Stimulated activated CD4-positive, alpha-beta T cell treated with anti-CD3 and anti-CD28 coated beads, Interleukin-12 subunit alpha, Interleukin-12 subunit beta, amount 100 ng/mL, for 4 hours (primary cell): ENCODE results near the gene MAP2.

ENCODE experiments used
- DNase-seq: peaks from one replicate; pipeline ENCODE4 v3.0.0-alpha.2; 2020

Gene MAP2

DNA sequence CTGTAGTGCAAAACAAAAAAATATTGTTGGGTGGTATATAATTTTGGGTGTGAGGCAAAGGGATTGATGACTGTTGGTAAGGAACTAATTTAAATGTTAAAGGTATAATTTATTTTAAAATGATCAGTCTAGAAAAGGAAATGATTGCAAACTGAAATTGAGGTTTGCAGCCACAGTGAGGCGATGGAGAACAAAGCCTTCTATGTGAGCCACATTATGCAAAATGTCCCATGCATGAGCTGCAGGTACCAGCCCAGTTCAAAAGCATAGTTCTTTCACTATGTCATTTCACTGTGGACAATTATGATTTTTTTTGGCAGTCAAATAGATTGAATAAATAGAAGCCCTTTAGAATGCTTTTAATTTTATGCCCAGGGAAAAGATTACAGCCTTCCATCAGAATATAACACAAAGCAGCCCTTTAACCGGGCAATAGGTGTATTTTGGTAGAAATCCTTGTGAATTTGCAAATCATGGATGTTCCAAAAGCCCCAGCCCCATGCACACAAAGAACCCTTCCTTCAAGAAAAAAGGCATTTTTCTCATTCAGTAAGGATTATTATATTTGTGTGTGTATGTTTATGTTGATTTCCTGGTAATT lies 1.7 kb downstream of the MAP2 start:
- DNase-seq: no peak

DNA sequence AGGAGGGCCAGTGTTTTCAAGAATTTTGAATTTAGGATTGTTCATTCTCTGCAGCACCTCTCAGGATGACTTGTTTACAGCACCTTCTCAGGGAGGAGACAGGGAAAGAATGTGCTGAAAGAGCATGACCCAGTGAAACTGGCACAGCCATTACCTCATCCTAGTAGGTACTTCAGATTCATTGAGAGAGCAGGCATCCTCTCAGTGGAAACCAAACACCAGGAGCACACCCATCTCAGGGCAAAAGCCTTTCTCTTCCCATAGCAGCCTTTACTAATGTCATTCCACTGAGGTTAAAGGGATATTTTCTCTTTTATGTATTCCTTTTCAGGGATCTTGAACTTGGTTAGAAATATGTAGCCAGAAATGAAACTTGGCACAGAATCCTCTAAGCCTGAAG lies 2.6 kb downstream of the MAP2 start:
- no peak for DNase-seq

DNA sequence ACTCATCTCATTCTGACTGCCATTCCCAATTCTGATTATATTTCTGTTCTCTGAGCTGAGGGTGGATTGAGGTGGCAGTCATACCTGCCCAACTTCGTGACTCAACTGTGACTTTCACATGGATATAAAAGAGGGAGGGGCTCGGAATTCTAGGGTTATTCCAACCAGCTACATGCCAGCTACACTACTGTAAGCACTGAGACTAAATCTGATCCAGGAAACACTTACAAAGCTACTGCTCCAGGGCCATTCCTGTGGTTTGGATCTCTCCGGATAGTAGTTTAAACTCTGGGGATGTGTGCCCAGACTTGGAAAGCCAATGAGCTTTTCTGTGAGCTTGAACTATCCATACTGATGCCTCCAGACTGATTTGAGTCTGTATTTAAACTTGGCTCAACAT lies 7.9 kb downstream of the MAP2 start:
- DNase-seq: no peak

DNA sequence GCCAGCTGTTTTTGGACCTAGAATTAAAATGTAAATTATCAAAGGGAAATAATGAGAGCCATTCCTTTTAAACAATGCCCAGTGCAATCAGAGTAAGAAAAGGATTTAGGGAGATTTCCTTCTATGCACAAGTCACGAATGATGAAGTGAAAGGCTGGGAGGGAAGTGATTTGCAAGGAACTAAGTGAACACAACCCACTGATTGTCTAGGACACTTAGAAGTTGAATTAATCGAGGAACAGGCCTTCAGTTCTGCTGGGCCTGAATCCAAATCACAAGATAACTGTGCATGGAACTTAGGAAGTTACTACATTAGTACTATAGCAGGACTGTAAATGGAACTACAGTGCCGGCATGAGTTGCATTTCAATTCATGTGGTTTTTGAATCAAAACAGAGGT lies 17.7 kb downstream of the MAP2 start:
- DNase-seq: no peak

DNA sequence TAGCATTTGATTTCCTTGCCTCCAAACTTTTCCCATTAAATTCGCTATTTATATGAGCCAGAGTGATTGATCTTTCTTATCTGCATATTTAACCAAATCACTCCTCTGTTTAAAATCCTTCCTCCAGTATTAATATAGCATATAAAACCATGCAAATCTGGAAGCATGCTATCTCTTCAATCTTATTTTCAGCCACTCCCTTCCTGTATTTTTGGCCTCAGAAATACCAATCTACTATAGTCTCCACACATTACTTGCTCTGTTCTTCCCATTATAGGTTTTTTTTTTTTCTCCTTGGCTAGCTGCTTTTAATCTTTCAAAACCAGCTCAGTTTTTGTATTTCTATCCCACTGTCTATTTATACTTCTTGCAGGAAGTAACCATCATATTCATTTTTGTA lies 19.1 kb downstream of the MAP2 start:
- DNase-seq: no peak

DNA sequence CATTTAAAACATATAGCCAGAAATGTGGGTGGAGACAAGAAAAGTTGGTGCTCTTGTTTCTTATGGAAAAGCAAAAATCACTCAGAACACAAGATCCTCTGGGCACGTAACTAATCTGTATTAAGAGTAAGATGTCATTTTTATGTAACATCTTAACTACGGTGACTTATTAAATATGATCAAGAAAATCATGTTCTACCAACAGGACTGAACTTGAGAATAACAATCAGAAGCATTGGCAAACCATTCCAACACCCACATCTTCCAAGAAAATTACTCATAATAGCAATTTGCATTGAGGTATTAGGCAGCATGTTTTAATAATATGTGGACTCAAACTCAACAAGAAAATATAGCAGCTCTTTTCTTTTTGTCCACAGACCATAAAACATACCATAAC lies 21.6 kb downstream of the MAP2 start:
- DNase-seq: no peak

DNA sequence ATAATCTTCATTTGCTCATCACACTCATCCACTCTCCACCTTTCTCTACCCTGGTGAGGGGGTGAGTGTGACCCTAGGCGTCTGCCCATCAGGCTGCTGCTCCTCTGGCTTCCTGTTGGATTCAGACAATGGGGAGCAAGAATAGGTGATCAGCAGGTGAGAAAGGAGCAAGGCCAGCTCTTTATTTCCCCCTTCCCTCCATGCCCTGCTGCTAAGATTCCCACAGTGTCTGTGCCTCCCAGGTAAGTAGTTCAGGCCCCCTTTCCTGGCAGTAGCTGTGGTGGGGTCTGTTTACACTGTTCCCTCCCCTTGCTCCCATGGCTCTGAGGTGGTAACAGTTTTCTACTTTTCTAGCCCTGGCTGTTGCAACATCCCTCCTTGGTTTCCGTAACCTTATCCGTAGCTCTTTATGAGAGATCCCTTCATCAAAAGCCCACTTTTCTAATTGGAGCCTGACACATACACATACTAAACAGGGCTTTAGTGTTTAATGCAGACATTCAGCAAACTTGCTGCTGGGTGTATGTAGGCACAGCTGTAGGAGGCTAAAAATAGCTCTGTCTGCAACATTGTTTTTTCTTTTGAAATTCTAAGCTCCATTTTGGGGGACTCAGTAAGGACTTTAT lies 27.5 kb downstream of the MAP2 start:
- DNase-seq: no peak

DNA sequence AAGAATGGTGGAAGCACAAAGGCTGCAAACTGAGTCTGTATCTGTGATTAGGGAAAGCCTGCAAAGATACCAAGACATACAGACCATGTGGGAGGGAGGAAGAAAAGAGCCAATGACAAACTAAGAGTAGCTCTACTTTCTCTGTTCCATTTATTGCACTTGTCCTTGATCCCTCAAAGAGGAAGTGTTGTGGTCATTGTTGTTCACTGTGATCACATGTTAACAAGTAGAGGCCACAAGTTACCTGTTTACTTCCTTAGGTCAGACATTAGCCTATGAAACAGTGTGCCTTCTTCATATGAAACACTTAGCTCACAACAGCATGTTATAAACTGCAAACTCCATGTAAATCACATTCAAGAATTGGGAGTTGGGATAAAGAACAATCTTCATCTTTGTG lies 32.6 kb downstream of the MAP2 start:
- no peak for DNase-seq

DNA sequence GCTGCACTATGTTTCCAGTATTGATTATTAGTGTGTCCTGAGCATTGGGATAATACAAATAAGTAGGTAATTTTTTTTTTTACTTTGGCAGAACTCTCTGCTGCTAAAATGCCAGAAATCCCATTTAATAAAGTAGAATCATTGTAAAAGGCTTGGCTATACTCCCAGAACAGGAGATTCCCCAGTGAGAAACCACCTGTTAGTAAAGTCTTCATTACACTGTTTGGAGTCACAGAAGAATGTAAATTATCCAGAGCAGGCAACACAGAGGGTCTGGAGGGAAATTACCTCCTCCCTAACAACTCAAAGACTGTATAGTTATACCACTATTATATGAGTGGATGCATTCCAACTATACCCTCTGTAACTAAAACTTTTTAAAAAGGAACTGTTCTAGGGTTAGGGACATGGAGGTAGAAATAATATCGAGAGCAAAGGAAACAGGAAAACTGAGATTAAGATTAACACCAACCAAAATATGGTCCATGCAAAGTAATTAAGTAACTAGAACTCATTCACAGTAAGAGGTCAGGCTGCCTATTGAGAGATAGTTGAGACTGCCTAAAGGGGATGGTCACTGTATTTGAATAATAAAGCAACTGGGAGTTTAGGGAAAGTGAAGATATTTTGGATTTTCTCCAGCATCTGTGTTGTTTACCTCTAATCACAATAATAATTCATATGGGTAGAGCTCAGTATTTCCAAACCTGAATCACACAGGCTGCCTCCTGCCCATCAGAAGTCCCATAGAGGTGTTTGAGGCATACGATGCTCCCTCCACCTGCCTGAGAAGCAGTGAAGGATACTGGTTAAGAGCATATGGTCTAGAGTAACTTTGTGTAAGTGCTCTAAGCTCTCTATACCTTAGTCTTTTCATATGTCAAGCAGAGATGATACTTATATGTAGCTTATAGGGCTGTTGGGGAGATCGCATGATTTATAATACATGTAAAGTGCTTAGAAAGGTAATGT lies 34.4 kb downstream of the MAP2 start:
- DNase-seq: no peak

DNA sequence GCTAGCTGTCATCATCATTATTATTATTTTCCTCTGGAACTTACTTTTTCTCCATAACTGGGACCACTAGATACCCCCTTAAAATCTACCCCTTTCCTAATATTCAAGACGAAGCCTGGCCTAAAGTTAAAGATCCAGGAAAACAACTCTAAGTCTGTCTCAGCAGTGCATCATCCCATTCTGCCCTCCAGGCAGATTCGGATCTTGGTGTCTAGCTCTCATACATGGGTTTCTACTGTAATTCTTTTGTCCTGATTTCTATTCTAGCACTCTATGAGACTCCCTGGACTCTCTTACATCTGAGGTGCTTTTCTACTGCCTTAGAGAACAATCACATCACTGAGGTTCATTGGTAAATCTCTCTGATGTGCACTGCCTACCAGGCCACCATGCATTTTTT lies 35.5 kb downstream of the MAP2 start:
- no peak for DNase-seq

DNA sequence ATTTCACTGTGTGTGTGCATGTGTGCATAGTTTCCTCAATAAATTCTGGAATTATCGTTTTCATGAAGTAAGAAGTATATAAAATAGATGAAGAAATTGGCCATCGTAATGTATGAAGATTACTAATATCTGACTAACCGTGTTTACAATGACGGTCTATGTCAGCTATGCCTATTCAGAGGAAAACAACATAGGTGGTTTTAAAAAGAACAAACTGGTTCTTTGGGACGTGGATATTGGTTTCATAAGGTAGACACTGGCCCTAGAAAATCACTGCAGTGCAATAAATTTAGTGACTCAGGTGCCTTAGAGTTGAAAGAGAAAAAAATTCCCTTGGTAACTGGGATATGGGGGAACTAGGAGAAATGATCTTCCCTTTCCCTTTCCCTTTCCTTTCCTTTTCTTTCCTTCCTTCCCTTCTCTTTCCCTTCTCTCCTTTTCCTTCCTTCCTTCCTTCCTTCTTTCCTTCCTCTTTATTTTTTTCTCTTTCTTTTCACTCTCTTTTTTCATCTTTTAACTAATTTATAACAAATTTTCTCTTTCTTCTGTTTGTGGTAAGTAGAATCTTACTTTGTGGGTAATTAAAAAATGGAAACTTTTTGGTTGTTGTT lies 36.4 kb downstream of the MAP2 start:
- no peak for DNase-seq

DNA sequence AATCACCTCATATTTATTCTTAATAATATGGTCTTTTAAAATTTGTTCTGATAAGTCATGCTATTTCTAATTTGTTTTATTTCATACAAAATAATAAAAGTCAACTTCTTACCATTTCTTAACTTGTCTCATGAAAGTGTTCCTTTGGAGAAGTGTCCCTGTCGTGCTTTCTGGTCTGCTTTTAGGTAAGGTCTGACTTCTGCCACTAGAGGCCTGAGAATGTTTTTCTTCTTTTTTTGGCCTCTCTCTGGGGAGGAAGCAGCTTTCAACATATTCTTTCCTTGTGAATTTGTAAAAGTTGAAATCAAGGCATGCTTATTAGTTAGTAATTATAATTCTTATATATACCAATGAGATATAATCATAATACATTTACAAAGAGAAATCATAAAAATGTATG lies 39.4 kb downstream of the MAP2 start:
- DNase-seq: no peak

DNA sequence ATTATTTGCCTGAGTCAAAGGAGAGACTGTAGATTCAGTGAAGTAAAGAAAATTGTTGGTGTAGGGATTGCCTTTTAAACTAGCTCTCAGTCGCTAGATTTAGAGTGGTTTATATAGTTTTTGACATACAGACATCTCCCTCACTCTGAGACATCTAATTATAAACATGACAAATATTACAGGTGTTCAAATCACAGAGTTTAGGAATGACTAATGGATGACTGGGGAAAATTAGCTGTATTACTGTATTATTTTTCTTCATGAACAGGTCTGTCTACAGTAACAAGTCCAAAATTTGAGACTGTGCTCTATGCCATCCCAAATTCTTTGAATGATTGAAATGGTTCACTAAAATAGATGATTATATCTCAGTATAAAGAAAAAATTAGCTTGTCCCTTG lies 40.0 kb downstream of the MAP2 start:
- no peak for DNase-seq

DNA sequence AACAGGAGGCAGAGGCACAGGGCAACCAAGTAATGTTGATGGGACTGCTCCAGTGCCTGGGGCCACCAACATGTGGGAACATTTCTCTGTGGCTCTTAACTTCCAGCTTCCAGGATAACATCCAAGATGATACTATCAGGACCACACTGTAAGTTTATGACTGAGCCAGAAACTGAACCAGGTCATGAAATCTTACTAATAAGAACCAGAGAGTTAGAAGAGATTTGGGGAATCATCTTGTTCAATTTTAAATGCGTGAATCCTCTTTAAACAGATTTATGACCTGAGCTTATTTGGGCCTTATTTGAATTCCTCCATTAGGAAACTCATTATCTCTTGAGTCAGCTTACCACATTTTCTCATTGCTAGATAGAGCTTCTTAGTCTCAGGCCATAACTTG lies 45.0 kb downstream of the MAP2 start:
- no peak for DNase-seq

DNA sequence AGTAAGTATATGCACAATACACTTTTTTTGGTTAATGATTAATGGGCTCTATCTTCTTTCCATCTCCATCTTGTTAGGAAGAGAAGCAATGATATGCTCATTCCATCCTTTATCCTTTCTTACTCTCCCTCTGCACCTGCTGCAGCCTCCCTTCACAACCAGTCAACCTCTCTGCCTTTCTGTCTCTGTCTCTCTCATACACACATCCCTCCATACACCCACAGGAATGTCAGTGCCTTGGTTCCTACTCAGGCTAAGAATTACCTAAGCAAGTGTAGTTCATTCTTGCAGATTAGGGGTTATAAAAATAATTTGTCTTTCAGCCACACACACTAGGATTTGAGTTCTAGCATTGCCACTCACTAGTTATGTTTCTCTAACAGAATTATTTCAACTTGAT lies 45.6 kb downstream of the MAP2 start:
- DNase-seq: no peak

DNA sequence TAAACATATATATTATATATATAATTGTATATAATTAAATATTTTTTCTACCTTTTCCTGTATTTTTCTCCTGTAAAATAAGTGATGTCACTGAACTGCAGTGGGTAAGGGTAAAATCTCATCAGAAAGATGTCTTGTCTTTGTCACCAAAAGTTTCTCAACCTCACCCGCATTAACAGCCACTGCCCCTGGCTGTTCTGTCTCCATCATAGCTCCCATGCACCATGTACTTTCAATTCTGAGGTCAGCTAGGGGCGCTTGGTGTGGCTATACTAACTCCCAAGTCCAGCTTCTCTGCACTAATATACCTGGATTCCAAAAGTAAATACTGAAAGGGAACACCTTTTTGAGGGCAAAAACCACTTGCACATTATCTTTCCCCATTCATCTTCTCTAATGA lies 46.6 kb downstream of the MAP2 start:
- no peak for DNase-seq

DNA sequence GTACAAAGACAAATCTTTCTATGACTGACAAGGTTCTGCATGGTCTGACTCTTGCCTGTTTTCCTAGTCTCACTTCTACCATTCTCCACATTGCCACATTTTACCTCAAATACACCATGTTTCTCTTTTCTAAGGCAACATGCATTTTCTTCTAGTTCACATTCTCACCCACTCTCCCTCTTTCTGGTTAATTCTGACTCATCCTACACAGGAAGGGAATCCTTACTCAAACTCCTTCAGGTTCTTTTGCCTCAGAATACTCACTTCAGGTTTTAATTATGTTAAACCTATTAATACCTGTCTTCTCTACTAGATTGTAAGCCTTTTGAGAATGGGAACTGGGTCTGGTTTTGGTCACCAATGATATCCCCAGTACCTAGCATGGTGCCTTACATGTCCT lies 47.2 kb downstream of the MAP2 start:
- DNase-seq: no peak

DNA sequence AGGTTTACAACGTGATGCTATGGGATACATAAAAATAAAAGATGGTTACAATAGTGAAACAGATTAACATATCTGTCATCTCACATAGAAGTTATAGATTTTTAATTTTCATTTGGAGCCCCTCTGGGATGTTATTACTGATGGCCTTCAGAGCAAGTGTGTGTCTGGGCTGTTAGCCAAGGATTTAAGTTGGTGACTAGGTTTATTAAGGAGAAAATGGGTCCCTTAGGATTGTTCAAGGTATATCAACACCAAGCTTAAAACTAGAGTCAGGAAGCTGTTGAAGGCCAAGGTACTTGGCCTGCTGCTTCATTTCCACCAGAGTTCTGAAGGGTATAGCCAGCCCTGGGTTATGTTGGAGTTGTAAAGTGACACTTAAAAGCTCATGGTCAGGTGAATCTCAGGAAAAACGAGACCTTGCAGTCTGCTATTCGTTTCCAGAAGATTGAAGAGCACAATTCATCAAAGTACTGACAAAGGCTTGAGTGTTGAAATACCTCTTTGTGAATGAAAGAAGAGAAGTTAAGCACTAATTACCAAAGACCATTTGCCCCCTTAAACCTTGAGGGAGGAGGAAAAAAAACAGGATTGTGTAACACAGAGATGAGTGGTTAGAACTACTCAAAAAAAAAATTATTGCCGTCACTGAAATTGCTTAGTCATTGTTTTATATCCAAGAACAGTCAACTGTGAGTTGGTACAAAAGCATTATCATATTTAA lies 48.4 kb downstream of the MAP2 start:
- DNase-seq: no peak

DNA sequence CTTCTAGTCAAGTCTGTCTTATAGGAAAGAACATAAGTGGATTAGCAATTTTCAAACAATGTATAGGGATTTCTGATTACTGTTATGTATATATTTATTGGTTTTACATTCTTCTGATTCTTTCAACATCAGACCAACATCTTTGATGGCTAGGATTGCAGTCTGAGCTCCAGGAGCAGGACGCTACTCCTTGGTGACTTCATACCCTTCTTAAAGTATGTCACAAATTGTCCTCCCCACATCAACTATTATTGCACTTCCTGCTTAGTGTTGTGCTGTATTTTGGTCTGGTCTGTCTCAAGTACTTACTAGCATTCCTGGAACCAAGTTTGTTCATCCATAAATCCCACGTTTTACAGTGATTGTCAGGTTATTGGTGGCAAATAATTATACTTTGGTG lies 49.0 kb downstream of the MAP2 start:
- no peak for DNase-seq

DNA sequence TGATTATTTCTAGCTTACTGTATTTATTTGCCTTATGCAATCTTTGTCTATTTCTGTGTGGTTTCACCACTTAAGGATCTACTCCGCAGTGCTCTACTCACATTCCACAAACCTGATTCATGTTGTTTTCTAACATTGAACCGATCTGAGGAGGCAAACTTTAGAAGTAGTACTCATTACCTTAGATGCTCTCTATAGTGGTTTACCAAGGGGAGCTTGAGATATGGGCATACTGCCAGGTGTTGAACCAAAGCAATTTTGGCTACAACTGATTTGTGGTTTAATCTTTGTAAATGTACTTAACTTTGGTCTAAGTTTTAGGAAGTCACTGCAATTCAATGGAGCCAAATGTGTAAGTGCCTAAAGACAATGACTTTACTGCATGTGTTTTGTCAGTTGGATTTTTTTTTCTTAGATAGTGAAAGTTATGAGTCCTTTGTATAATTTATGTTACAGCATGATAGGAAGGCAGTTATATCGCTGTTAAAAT lies 50.1 kb downstream of the MAP2 start:
- DNase-seq: no peak

DNA sequence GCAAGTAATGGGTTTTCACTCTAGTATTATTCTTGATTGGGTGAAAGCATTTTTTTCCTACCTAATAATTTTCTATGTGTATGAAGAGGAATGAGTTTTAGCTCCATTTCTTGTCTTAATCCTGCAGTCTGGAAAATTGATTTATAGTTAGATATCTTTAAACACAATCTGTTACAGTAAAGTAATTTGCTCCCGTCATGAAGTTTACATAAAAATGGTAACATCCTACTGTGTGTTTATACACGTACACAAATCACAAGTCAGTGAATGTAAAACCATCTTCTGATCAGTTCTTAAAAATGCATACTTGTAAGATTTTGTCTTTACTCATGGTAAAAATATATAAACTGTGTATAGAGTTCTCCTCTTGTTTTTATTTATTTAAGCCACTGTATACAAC lies 51.1 kb downstream of the MAP2 start:
- DNase-seq: no peak

DNA sequence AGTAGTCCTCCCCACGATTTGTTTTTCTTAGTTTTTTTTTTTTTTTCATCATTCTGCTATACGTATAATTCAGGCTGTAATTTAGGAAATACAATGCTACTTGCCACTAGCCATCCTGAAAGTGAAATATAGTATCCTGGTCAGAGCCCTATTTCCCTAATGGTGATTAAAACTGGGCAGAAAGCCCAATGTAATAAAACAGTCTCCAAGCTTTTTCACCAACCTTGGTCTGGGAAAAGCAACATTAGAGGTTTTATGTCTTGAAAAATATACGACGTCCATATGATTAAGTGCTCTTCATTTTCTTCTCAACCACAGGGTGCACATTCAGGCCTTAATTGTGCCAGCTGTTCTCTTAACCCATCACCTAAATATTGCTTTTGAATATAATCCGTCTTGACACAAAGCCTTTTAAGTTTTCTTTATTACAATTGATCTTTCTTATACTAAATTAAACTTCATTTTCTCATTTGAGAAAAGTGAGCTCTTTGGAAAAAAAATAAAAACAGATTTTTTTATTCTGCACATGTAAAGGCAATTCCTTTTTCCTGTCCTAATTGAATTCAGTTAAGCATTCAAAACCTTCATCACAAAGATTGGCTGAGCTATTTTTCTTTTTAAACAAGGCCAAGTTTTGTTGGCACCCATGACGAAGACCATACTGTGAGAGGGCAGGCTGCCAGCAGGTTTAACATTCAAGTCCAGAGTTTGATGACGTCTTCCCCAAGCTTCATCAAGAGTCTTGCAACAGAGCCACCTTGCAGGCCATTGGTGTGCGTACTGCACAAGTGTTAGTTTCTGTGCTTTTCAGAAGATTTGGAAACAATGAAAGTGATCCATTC lies 52.7 kb downstream of the MAP2 start:
- DNase-seq: no peak
